Measurements from ENCODE around the gene BRD1. TPM values are rescaled to one million over a fixed set of nuclear protein-coding genes. Genes with fewer than 3 reads are reported as not detected.

The BRD1 gene
- total RNA-seq, 1 donor from 2014 or later = 27.7 TPM

GRCh38 chr22:49728570-49729271, 99.0 kb downstream of the BRD1 start:
- no peaks in the 10 kb centered on the region for H3K4me1 Mint-ChIP-seq (ENCODE audit: low read depth)
- H3K36me3 Mint-ChIP-seq (ENCODE audit: low read depth) = no peaks in the 10 kb centered on the region
- H3K27me3 Mint-ChIP-seq (ENCODE audit: low read depth) = peaks cover 58% of the 10 kb centered on the region
- H3K27ac Mint-ChIP-seq (ENCODE audit: unreplicated experiment) = no peak overlapping the region
- no peak overlapping the region for H3K4me3 Mint-ChIP-seq (ENCODE audit: unreplicated experiment)
- peaks cover 11% of the 10 kb centered on the region for H3K9me3 Mint-ChIP-seq (ENCODE audit: low read depth)
- peak; percentile 85 for DNase-seq (ENCODE audit: low spot score)
- no peak for TF ChIP-seq CTCF (IDR thresholded peaks at IDR 0.05)

- Mint-ChIP-seq H3K9me3 (ENCODE audit: low read depth) (peaks cover 5% of the 10 kb centered on the region), H3K36me3 (ENCODE audit: low read depth) (no peaks in the 10 kb centered on the region), H3K27ac (ENCODE audit: unreplicated experiment) (no peak overlapping the region), H3K4me1 (ENCODE audit: low read depth) (no peaks in the 10 kb centered on the region), H3K27me3 (ENCODE audit: low read depth) (peaks cover 55% of the 10 kb centered on the region), H3K4me3 (ENCODE audit: unreplicated experiment) (no peak overlapping the region)
- TF ChIP-seq CTCF (IDR thresholded peaks at IDR 0.05) = no peak
- DNase-seq (ENCODE audit: low spot score) = peak; percentile 80
These were observed 99.6 kb downstream of the BRD1 start for GRCh38 chr22:49727881-49728569.

- peaks cover 4% of the 10 kb centered on the region for H3K9me3 Mint-ChIP-seq (ENCODE audit: low read depth)
- peak; percentile 91 for DNase-seq (ENCODE audit: low spot score)
- no peak for TF ChIP-seq CTCF (IDR thresholded peaks at IDR 0.05)
- H3K27me3 Mint-ChIP-seq (ENCODE audit: low read depth) = peaks cover 60% of the 10 kb centered on the region
- H3K36me3 Mint-ChIP-seq (ENCODE audit: low read depth) = no peaks in the 10 kb centered on the region
- H3K4me3 Mint-ChIP-seq (ENCODE audit: unreplicated experiment) = no peak overlapping the region
- H3K27ac Mint-ChIP-seq (ENCODE audit: unreplicated experiment) = no peak overlapping the region
- no peaks in the 10 kb centered on the region for H3K4me1 Mint-ChIP-seq (ENCODE audit: low read depth)
These were observed 100.3 kb downstream of the BRD1 start for GRCh38 chr22:49727191-49727880.

- Mint-ChIP-seq H3K27me3 (ENCODE audit: low read depth) (peaks cover 65% of the 10 kb centered on the region), H3K4me3 (ENCODE audit: unreplicated experiment) (no peak overlapping the region), H3K9me3 (ENCODE audit: low read depth) (no peaks in the 10 kb centered on the region), H3K4me1 (ENCODE audit: low read depth) (no peaks in the 10 kb centered on the region), H3K36me3 (ENCODE audit: low read depth) (no peaks in the 10 kb centered on the region), H3K27ac (ENCODE audit: unreplicated experiment) (no peak overlapping the region)
- peak; percentile 88 for DNase-seq (ENCODE audit: low spot score)
- no peak for TF ChIP-seq CTCF (IDR thresholded peaks at IDR 0.05)
These were observed 101.0 kb downstream of the BRD1 start for GRCh38 chr22:49726701-49727101.

- peaks cover 67% of the 10 kb centered on the region for H3K27me3 Mint-ChIP-seq (ENCODE audit: low read depth)
- H3K27ac Mint-ChIP-seq (ENCODE audit: unreplicated experiment) = no peak overlapping the region
- DNase-seq (ENCODE audit: low spot score) = no peak
- TF ChIP-seq CTCF (IDR thresholded peaks at IDR 0.05) = no peak
- H3K4me1 Mint-ChIP-seq (ENCODE audit: low read depth) = no peaks in the 10 kb centered on the region
- H3K9me3 Mint-ChIP-seq (ENCODE audit: low read depth) = no peaks in the 10 kb centered on the region
- H3K4me3 Mint-ChIP-seq (ENCODE audit: unreplicated experiment) = no peak overlapping the region
- no peaks in the 10 kb centered on the region for H3K36me3 Mint-ChIP-seq (ENCODE audit: low read depth)
These were observed 101.5 kb downstream of the BRD1 start for GRCh38 chr22:49726022-49726681.

Measured in chondrocyte (in vitro differentiated cells).